ENCODE results near the gene PHOSPHO1.
"Not testable (repeated sequence)": the region's sequence is repeated elsewhere in the genome, so short reads cannot be mapped to it uniquely, and the experiment has no call there.

PHOSPHO1 gene

DNA sequence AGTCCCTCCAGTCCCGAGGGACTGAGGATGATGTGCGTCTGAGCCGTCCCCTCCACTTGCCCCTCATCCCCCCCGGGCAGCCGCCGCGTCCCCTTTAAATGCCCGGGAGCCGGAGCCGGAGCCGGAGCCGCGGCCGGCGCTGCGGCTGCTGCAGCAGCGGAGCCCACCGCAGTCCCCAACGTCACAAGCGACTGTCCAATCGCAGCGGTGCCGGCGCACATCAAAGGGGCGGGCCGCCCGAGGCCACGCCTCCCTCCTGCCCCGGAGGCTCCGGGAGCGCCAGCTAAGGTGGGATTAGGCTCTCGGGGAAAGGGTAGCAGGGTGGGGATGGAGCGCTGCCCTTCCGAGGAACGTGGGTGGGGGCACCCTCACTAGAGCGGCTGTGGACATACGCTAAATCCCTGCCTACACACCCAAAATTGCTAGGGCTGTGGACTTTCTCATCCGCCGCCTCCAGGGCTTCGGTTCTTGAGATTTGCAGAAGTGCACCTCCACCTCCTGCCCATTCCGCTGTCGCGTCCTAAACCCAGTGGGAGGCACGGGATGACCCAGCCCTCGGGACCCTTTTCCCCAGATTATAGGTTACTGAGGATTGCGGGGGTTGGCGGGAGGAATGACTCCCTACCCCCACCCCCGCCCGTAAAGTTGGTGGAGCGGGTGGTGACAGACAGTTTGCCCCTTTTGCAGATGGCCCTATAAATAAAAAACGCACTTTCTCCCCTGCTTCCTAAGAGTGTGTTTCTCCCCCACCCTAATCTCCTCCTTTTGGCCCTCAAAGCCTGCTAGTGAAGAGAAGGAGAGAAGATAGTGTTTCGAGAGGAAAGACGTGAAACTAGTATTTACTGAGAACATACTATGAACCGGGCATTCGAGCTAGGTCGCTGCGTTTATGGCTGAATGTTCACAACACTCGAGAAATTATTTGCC is at the start of gene PHOSPHO1:
Gene PHOSPHO1 (minus strand): TSS at position 152 of the 927 bp plus-strand sequence. CDS start 4,096 bp downstream, outside the sequence.
- DNase-seq = peak; percentile 81

GRCh38 chr17:49280061-49280460 is 49.5 kb upstream of the PHOSPHO1 start:
- DNase-seq = no peak

- not testable (repeated sequence) for DNase-seq
Measured at GRCh38 chr17:49279263-49280015, 48.9 kb upstream of the PHOSPHO1 start.

- no peak for DNase-seq
Measured at GRCh38 chr17:49278076-49278475, 47.5 kb upstream of the PHOSPHO1 start.

- DNase-seq = no peak
Measured at GRCh38 chr17:49277638-49278037, 47.1 kb upstream of the PHOSPHO1 start.

- not testable (repeated sequence) for DNase-seq
Measured at GRCh38 chr17:49275981-49276380, 45.4 kb upstream of the PHOSPHO1 start.

GRCh38 chr17:49269356-49269755 is 38.8 kb upstream of the PHOSPHO1 start:
- DNase-seq = no peak

DNA sequence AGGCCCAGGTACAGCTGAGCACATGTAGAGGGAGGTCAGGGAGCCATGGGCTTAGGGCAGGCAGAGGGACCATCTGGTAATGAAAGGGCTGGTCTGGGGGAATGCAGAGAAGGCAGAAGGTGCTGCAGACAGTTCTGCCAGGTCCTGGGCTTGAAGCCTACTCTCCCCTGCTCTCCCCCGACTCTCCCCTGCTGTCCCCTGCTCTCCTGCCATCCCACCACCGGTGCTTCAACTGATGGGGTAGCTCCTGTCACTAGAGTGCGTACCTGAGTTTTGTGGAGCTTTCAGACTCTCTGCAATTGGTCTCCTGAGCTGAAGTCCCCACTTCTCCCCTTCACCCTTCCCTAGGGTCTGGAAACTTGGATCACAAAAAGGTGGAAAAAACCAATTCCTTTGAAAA is 37.3 kb upstream of the PHOSPHO1 start:
- DNase-seq = no peak

DNA sequence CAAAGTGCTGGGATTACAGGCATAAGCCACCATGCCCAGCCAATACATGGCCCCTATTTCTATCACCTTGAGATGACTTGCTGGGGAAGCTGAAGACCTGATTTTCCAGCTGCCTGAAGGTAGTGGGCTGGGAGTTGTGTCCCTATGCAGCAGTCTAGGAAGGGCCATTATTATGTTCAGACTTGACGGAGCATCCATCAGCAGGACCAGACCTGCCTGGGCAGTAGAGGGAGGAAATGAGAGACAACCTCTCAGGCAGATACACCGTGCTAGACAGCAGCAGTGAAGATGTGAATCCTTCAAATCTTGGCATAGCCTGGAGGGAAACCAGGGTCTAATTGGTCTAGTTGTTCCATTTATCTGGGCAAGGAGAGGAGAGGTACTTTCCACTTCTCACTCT is 35.6 kb upstream of the PHOSPHO1 start:
- no peak for DNase-seq

DNA sequence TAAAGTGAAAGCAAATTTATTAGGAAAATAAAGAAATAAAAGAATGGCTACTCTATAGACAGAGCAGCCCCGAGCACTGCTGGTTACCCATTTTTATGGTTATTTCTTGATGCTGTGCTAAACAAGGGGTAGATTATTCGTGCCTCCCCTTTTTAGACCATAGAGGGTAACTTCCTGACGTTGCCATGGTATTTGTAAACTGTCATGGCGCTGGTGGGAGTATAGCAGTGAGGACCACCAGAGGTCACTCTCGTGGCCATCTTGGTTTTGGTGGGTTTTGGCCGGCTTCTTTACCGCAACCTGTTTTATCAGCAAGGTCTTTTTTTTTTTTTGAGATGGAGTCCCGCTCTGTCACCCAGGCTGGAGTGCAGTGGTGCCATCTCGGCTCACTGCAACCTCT is 31.0 kb upstream of the PHOSPHO1 start:
- not testable (repeated sequence) for DNase-seq

- peak in 1 of 2 donors; percentile 45 for DNase-seq
Measured at GRCh38 chr17:49260817-49261291, 30.3 kb upstream of the PHOSPHO1 start.

GRCh38 chr17:49260011-49260816 is 29.6 kb upstream of the PHOSPHO1 start:
- peak; percentile 63 to 77 for DNase-seq

DNA sequence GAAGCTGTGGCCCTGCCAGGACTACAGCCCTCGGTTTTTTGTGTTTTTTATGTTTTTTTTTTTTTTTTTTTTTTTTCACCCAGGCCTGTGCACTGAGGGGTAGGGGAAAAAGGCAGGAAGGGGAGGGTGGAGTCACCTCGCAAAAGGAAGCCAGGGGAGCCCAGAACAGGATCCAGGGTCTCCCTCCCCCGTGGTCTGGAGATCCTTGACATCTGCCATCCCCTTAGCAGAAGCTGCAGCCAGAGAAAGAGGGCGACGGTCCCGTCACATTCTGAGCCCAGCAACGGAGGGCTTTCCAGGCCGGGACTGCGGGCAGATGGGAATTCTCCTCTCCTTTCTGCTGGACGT is 29.1 kb upstream of the PHOSPHO1 start:
- DNase-seq = no peak

GRCh38 chr17:49258394-49258793 is 27.8 kb upstream of the PHOSPHO1 start:
- DNase-seq = no peak

DNA sequence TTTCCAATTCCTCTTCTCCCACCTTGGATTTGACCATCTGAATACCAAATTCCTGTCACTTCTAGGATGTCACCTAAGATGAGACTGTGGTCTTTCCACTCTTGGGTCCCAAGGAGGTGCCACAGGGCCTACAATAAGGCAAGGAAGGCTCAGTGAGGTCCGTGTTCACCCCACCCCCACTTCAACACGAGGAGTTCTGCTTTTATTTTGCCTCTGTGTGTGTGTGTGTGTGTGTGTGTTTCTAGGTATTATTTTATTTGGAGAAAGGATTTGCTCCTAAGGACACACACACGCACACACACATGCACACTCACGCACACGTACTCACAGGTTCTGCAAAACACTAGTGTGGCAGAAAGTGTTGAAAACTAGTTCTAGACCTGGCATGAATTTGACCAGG is 24.5 kb upstream of the PHOSPHO1 start:
- DNase-seq = no peak

- no peak for DNase-seq
Measured at GRCh38 chr17:49254066-49254465, 23.5 kb upstream of the PHOSPHO1 start.

- DNase-seq = no peak
Measured at GRCh38 chr17:49252148-49252695, 21.6 kb upstream of the PHOSPHO1 start.

- DNase-seq = no peak
Measured at GRCh38 chr17:49249890-49250522, 19.4 kb upstream of the PHOSPHO1 start.

DNA sequence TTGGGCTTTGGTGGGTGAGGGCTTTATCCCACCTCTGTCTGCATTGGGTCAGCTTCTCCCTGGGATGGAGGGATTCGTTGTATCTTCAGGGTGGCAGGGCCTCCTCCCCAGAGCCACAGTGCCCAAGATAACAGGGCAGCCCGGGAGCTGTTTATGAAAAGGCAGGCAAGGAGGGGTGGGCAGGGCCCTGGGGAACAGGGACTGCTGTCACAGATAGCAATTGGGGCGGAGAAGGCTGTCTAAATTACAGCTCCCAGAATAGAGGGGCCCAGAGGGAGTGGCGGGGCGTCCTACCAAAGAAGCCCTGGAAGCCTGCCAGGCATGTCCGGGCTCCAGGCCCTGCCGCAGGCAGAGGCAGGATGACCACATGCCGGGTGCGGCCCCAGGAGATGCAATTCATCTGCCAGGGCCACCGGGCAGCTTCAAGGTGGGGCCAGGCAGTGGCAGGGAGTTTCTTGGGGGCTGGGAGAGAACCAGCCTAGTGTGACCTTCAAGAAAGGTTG is 18.8 kb upstream of the PHOSPHO1 start:
- no peak for DNase-seq

DNA sequence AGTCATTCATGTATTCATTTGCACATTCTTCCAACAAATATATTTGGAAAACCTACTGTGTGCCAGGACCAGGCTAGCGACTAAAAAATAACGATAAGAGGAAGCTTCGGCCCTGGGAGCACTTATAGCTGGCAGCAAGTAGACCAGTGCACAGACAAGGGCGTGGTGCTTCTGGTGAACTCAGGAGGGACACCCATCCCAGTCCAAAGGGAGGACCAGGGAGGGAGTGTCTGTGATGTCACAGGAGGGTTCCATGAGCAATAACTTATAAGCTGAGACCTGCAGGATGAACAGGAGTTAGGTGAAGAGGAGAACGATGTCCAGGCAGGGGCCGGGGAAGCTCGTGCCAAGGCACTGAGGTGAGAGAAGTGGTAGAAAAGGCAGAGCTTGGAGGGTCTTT is 17.4 kb upstream of the PHOSPHO1 start:
- DNase-seq = no peak

DNA sequence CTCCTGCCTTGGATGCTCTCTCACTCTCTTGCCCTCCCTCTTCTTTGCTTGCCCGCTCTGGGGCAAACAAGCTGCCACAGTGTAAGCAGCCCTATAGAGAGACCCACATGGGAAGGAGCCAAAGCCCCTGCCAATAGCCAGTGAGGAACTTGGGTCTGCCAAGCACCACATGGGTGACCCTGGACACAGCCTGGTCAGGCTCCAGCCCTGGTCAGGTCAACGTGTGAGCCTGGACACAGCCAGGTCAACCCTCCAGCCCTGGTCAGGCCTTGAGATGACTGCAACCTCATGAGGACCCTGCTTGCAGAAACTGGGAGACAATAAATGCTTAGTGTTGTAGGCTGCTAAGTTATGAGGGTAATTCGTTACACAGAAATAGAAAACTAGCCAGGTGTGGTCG is 14.3 kb upstream of the PHOSPHO1 start:
- no peak for DNase-seq

DNA sequence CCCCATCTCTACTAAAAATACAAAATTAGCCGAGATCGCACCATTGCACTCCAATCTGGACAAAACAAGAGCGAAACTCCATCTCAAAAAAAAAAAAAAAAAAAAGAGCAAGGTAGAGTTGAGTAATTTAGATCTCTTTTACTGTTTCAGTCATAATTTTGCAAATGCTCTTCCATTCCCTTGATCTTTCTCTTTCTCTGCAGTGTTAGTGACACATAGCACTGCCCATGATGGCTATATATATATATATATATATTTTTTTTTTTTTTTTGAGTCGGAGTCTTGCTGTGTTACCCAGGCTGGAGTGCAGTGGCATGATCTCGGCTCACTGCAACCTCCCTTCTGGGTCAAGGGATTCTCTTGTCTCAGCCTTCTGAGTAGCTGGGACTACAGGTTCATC is 12.2 kb upstream of the PHOSPHO1 start:
- DNase-seq = no peak

Measured in activated CD4-positive, alpha-beta T cell treated with anti-CD3 and anti-CD28 coated beads for 4 hours (primary cell).